Psoas muscle (tissue), 8 donors: Measurements from ENCODE around the gene CLEC16A. TPM values are rescaled to one million over a fixed set of nuclear protein-coding genes. Genes with fewer than 3 reads are reported as not detected.

Experiments used
- ATAC-seq, 4 donors: fragments of 200-7000 bp; cut with Tn5 transposase; one replicate each; pipeline ENCODE4 v1.9.1; 2020; ENCODE audit warnings: moderate library complexity in 3 of 4, mild to moderate bottlenecking in 2 of 4
- DNase-seq, 2 donors: peaks; one replicate each; pipeline ENCODE4 v3.0.0-alpha.2; 2020
- H3K27ac ChIP-seq: fragments of 200-600 bp; one replicate; pipeline ENCODE4 v1.8.0; 2022
- H3K27me3 ChIP-seq, 3 donors: fragments of 200-600 bp in 1 of 3; one replicate each; pipeline versions ENCODE4 v1.6.1 to v1.8.0; 2013 to 2022; ENCODE audit warnings: low read length in 2 of 3, mild to moderate bottlenecking in 2 of 3, moderate library complexity in 1 of 3; ENCODE audit not compliant: insufficient read depth in 3 of 3
- H3K36me3 ChIP-seq, 2 donors: fragments of 200-600 bp in 1 of 2; one replicate each; pipeline versions ENCODE4 v1.6.1 to v1.8.0; 2013 to 2022; ENCODE audit warnings: low read depth in 1 of 2, mild to moderate bottlenecking in 1 of 2, moderate library complexity in 1 of 2; ENCODE audit not compliant: insufficient read depth in 1 of 2
- H3K4me1 ChIP-seq: fragments of 200-600 bp; one replicate; pipeline ENCODE4 v1.8.0; 2022
- H3K4me3 ChIP-seq: fragments of 200-600 bp; one replicate; pipeline ENCODE4 v1.8.0; 2022; ENCODE audit warnings: mild to moderate bottlenecking
- H3K9me3 ChIP-seq: fragments of 200-600 bp; one replicate; pipeline ENCODE4 v1.8.0; 2022
- CTCF ChIP-seq: fragments of 200-600 bp; IDR thresholded peaks from one replicate; pipeline ENCODE4 v1.8.0; 2022; ENCODE audit warnings: antibody characterized with exemption
- WGBS, 3 donors: extraction: QIAGEN DNeasy Blood & Tissue Kit; methylation state at CpG; one replicate each; pipeline versions ENCODE4 v1.1.6 to v1.1.7; 2013; 5-methylcytosine and 5-hydroxymethylcytosine counted together
- intact Hi-C, 2 donors: fragments of 100-400 bp; cut with DNase I; formaldehyde crosslinking; loops; one replicate each; pipeline versions ENCODE4 v1.11.0 to v1.14.2; 2022
- polyA plus RNA-seq, 3 donors: library from polyadenylated mRNA; stranded (reverse); fragments of 200-250 nt; gene quantifications; one replicate each; pipeline ENCODE4 v1.2.3, GENCODE V29; 2013
- total RNA-seq, 4 donors: library from RNA; stranded (reverse); fragmentation: NEBNext Ultra II Directional in 2 of 4; extraction: Animal tissue kit (Norgen Biotek cat#: 25700) in 2 of 4; gene quantifications; one replicate each; pipeline versions ENCODE4 v1.2.1 to v1.2.4, GENCODE V29; 2021 to 2023
- donor health status: healthy with polysubstance abuse.
- donor health status: DM: no; HTN: no; CAD: no; lungs with moderate emphysema.
- donor health status: Bipolar disorder and iron deficiency.
- donor health status: healthy.
- donor health status: DM: yes; HTN: yes; CAD: no.
- donor health status: DM: no; HTN: no; CAD: no.
- donor health status: DM: no; HTN: no; CAD: no.
- donor health status: DM: yes; HTN: yes; CAD: no.

CLEC16A gene
- total and polyA plus RNA-seq, 7 donors: 13.1 to 28.1 (median 21.4) TPM

GRCh38 chr16:11121083-11121608 is 176.8 kb downstream of the CLEC16A start:
- intact Hi-C loops: no loop called here
- 50 to 71% (median 54%) methylated on average over 8 of the region's 8 CpGs for WGBS, 3 donors
- Histone ChIP-seq H3K36me3 (peaks cover 0 to 32% of the 10 kb centered on the region in 2 donors), H3K27ac (no peak overlapping the region), H3K4me1 (peaks cover 12% of the 10 kb centered on the region), H3K4me3 (no peak overlapping the region), H3K9me3 (no peaks in the 10 kb centered on the region), H3K27me3 (no peaks in the 10 kb centered on the region)
- ATAC-seq: peak; percentile 26 to 82 (median 56)
- DNase-seq: no peak
- TF ChIP-seq CTCF: no peak

GRCh38 chr16:11121914-11122692 is 177.7 kb downstream of the CLEC16A start:
- no peak for DNase-seq
- Histone ChIP-seq H3K9me3 (no peaks in the 10 kb centered on the region), H3K4me1 (peaks cover 12% of the 10 kb centered on the region), H3K4me3 (no peak overlapping the region), H3K27ac (no peak overlapping the region), H3K27me3 (no peaks in the 10 kb centered on the region), H3K36me3 (peaks cover 0 to 38% of the 10 kb centered on the region in 2 donors)
- ATAC-seq: peak; percentile 64 to 84 (median 79)
- no peak for TF ChIP-seq CTCF
- intact Hi-C loops: no loop called here
- WGBS, 3 donors: 67 to 77% (median 70%) methylated on average over 8 of the region's 8 CpGs

- H3K27ac ChIP-seq: no peak overlapping the region
- intact Hi-C loops: no loop called here
- no peaks in the 10 kb centered on the region for H3K27me3 ChIP-seq
- WGBS, 3 donors: 97 to 99% (median 97%) methylated on average over 11 of the region's 11 CpGs
- peaks cover 0 to 38% of the 10 kb centered on the region in 2 donors for H3K36me3 ChIP-seq
- ATAC-seq (no peak), DNase-seq (no peak)
- no peaks in the 10 kb centered on the region for H3K9me3 ChIP-seq
- H3K4me3 ChIP-seq: no peak overlapping the region
- peaks cover 19% of the 10 kb centered on the region for H3K4me1 ChIP-seq
- no peak for TF ChIP-seq CTCF
Observed at GRCh38 chr16:11123666-11124065, 179.3 kb downstream of the CLEC16A start.

- H3K4me3 ChIP-seq: no peak overlapping the region
- H3K27me3 ChIP-seq: no peaks in the 10 kb centered on the region
- peaks cover 0 to 38% of the 10 kb centered on the region in 2 donors for H3K36me3 ChIP-seq
- WGBS, 3 donors: 95 to 96% (median 96%) methylated on average over 17 of the region's 17 CpGs
- DNase-seq (no peak), ATAC-seq (no peak)
- intact Hi-C loops: no loop called here
- H3K9me3 ChIP-seq: no peaks in the 10 kb centered on the region
- TF ChIP-seq CTCF: no peak
- peaks cover 25% of the 10 kb centered on the region for H3K4me1 ChIP-seq
- no peak overlapping the region for H3K27ac ChIP-seq
Observed at GRCh38 chr16:11125936-11126335, 181.6 kb downstream of the CLEC16A start.
